PC-9 (cell line): ENCODE measurements around the gene NUDT22. TPM values are rescaled to one million over a fixed set of nuclear protein-coding genes. Genes with fewer than 3 reads are reported as not detected.
A peak's percentile ranks its signal among the peaks of the same experiment; 100 is the strongest.

Source experiments
- BruUV-seq: library from RNA; stranded (reverse); fragments of 400-500 nt; replicated peaks from 2 replicates; lab custom pipeline; 2021; lab: Mats Ljungman, UMichigan
- CTCF ChIA-PET: fragments of 300-600 bp; sonication (Branson Sonifier 250); formaldehyde crosslinking; loops from one replicate; lab custom pipeline; 2022; ENCODE audit warnings: antibody characterized with exemption; lab: Charles Lee
- POLR2A ChIA-PET: fragments of 300-600 bp; sonication (Branson Sonifier 250); formaldehyde crosslinking; loops from one replicate; lab custom pipeline; 2022; ENCODE audit warnings: antibody characterized with exemption; ENCODE audit not compliant: unreplicated experiment; lab: Charles Lee
- DNase-seq, 2 experiments: peaks; one replicate each; pipeline versions ENCODE4 v3.0.0 to v3.0.0-alpha.2; 2015 to 2022; ENCODE audit warnings: mixed read lengths in 1 of 2
- H2AFZ ChIP-seq: fragments of 200-600 bp; sonication (generic); 2 replicates; pipeline ENCODE4 v1.8.1; 2017; ENCODE audit warnings: antibody characterized with exemption
- H3F3A ChIP-seq: fragments of 200-600 bp; sonication (generic); 2 replicates; pipeline ENCODE4 v1.8.1; 2017; ENCODE audit warnings: antibody characterized with exemption, mild to moderate bottlenecking, low read depth; ENCODE audit not compliant: insufficient read depth
- H3K27ac ChIP-seq: fragments of 200-600 bp; sonication (generic); 2 replicates; pipeline ENCODE4 v1.6.1; 2016; ENCODE audit warnings: mixed run types
- H3K27me3 ChIP-seq: fragments of 200-600 bp; sonication (generic); 2 replicates; pipeline ENCODE4 v1.6.1; 2016; ENCODE audit warnings: low read depth, mixed run types; ENCODE audit not compliant: insufficient read depth
- H3K36me3 ChIP-seq: fragments of 200-600 bp; sonication (generic); 2 replicates; pipeline ENCODE4 v1.6.1; 2016; ENCODE audit warnings: low read depth, mixed run types
- H3K4me1 ChIP-seq: fragments of 200-600 bp; sonication (generic); replicated peaks from 2 replicates; pipeline ENCODE4 v1.6.1; 2016; ENCODE audit warnings: mixed run types; ENCODE audit not compliant: insufficient read depth
- H3K4me2 ChIP-seq: fragments of 200-600 bp; sonication (generic); 2 replicates; pipeline ENCODE4 v1.6.1; 2017; ENCODE audit warnings: mixed run types
- H3K4me3 ChIP-seq: fragments of 200-600 bp; sonication (generic); 2 replicates; pipeline ENCODE4 v1.6.1; 2016; ENCODE audit warnings: mixed run types
- H3K79me2 ChIP-seq: fragments of 200-600 bp; sonication (generic); 2 replicates; pipeline ENCODE4 v1.6.1; 2017; ENCODE audit warnings: low read depth, mixed run types
- H3K9me2 ChIP-seq: fragments of 200-600 bp; sonication (generic); 2 replicates; pipeline ENCODE4 v1.8.1; 2017; ENCODE audit warnings: mild to moderate bottlenecking; ENCODE audit not compliant: insufficient read depth
- H3K9me3 ChIP-seq: fragments of 200-600 bp; sonication (generic); 2 replicates; pipeline ENCODE4 v1.8.1; 2016; ENCODE audit warnings: low read depth; ENCODE audit not compliant: insufficient read depth
- H4K20me1 ChIP-seq: fragments of 200-600 bp; sonication (generic); 2 replicates; pipeline ENCODE4 v1.8.1; 2017; ENCODE audit not compliant: insufficient read depth
- CTCF ChIP-seq: fragments of 200-600 bp; sonication (generic); conservative IDR thresholded peaks from 2 replicates; pipeline ENCODE4 v1.6.1; 2017; ENCODE audit warnings: mixed run types, antibody characterized with exemption, mild to moderate bottlenecking, moderate library complexity
- EZH2 ChIP-seq: fragments of 200-600 bp; sonication (generic); IDR thresholded peaks from 2 replicates; pipeline ENCODE4 v1.8.0; 2017; ENCODE audit warnings: antibody characterized with exemption, low read depth
- intact Hi-C: fragments of 100-400 bp; cut with micrococcal nuclease; formaldehyde crosslinking; loops from one replicate; pipeline ENCODE4 v1.10.0; 2022; ENCODE audit not compliant: unreplicated experiment
- total RNA-seq: library from RNA; stranded (reverse); gene quantifications from 2 replicates; pipeline ENCODE4 v1.2.3, GENCODE V29; 2021

NUDT22 gene
- total RNA-seq, 1 experiment from 2014 or later = 87.4 TPM

- H3K4me2 ChIP-seq = peak within 1 kb of the TSS; percentile 99
- intact Hi-C loops = no loop called here
- H2AFZ ChIP-seq = peak within 1 kb of the TSS; percentile 90
- BruUV-seq = no TSS peak
- ChIA-PET POLR2A (interaction anchor here (0.6 kb wide), 1 partner anchor 18 kb away, joined by 3 read pairs; no protein-coding TSS in a partner anchor), CTCF (interaction anchor here (0.6 to 0.9 kb wide), 3 partner anchors 104 to 431 kb away, joined by 3 to 7 read pairs (median 6); no protein-coding TSS in a partner anchor)
- H3K9me2 ChIP-seq = no peaks in the 10 kb centered on the region
- H3F3A ChIP-seq = peaks cover 46% of the 10 kb centered on the region
- H3K9me3 ChIP-seq = no peaks in the 10 kb centered on the region
- H3K36me3 ChIP-seq = no peaks in the 10 kb centered on the region
- peaks cover 15% of the 10 kb centered on the region for H3K79me2 ChIP-seq
- TF ChIP-seq CTCF (peak; percentile 78), EZH2 (no peak)
- H3K4me1 ChIP-seq = peaks cover 5% of the 10 kb centered on the region; the same call in 1 of the 2 replicates
- no peaks in the 10 kb centered on the region for H3K27me3 ChIP-seq
- peak within 1 kb of the TSS; percentile 88 for H3K4me3 ChIP-seq
- no peak within 1 kb of the TSS for H3K27ac ChIP-seq
- peak in 1 of 2 experiments; percentile 64 for DNase-seq
- peaks cover 9% of the 10 kb centered on the region; the same call in 1 of the 2 replicates for H4K20me1 ChIP-seq
Observed at GRCh38 chr11:64251016-64251752, 25.1 kb downstream of the NUDT22 start, which contains the start of gene PLCB3. PLCB3 (plus strand) TSS chr11:64251530; CDS start chr11:64251650, 120 bp downstream.

GRCh38 chr11:64251753-64252002, 25.6 kb downstream of the NUDT22 start:
- no peaks in the 10 kb centered on the region for H3K9me2 ChIP-seq
- no peaks in the 10 kb centered on the region for H3K9me3 ChIP-seq
- BruUV-seq = no TSS peak
- TF ChIP-seq EZH2 (no peak), CTCF (no peak)
- peaks cover 45% of the 10 kb centered on the region for H3F3A ChIP-seq
- peak overlapping the region; percentile 88 for H3K4me3 ChIP-seq
- no peaks in the 10 kb centered on the region for H3K27me3 ChIP-seq
- peaks cover 9% of the 10 kb centered on the region; the same call in 1 of the 2 replicates for H4K20me1 ChIP-seq
- peaks cover 5% of the 10 kb centered on the region; the same call in 1 of the 2 replicates for H3K4me1 ChIP-seq
- DNase-seq = no peak
- intact Hi-C loops = loop anchor here (1.0 kb wide), 2 partner anchors 47 to 50 kb away; no protein-coding TSS in a partner anchor
- H3K4me2 ChIP-seq = peak overlapping the region; percentile 99
- ChIA-PET POLR2A (interaction anchor here (0.6 kb wide), 1 partner anchor 17 kb away, joined by 3 read pairs; no protein-coding TSS in a partner anchor), CTCF (interaction anchor here (0.7 to 1.3 kb wide), 5 partner anchors 18 to 688 kb away, joined by 3 to 9 read pairs (median 4); no protein-coding TSS in a partner anchor)
- no peak overlapping the region for H3K27ac ChIP-seq
- 0 out of 2 replicates have a peak, but pooled peaks cover 5% of the 10 kb centered on the region for H3K36me3 ChIP-seq
- H3K79me2 ChIP-seq = peaks cover 14% of the 10 kb centered on the region
- H2AFZ ChIP-seq = peak overlapping the region; percentile 80

GRCh38 chr11:64252003-64252872, 26.2 kb downstream of the NUDT22 start:
- intact Hi-C loops = loop anchor here (1.0 kb wide), 2 partner anchors 48 to 49 kb away; no protein-coding TSS in a partner anchor
- H2AFZ ChIP-seq = peak overlapping the region; percentile 80
- H3K4me2 ChIP-seq = peak overlapping the region; percentile 99
- TF ChIP-seq CTCF = peak; percentile 61
- no peak for TF ChIP-seq EZH2
- H3F3A ChIP-seq = peaks cover 41% of the 10 kb centered on the region
- TSS peak; percentile 16 for BruUV-seq
- no peak overlapping the region for H3K27ac ChIP-seq
- 0 out of 2 replicates have a peak, but pooled peaks cover 5% of the 10 kb centered on the region for H3K36me3 ChIP-seq
- CTCF ChIA-PET = interaction anchor here (0.6 to 1.3 kb wide), 9 partner anchors 17 to 688 kb away, joined by 3 to 22 read pairs (median 4); no protein-coding TSS in a partner anchor
- H3K9me3 ChIP-seq = no peaks in the 10 kb centered on the region
- H3K4me1 ChIP-seq = peaks cover 5% of the 10 kb centered on the region; the same call in 1 of the 2 replicates
- H4K20me1 ChIP-seq = peaks cover 9% of the 10 kb centered on the region; the same call in 1 of the 2 replicates
- peak overlapping the region; percentile 88 for H3K4me3 ChIP-seq
- POLR2A ChIA-PET = interaction anchor here (0.5 to 0.7 kb wide), 6 partner anchors 15 to 29 kb away, joined by 3 to 11 read pairs (median 6); no protein-coding TSS in a partner anchor
- peaks cover 14% of the 10 kb centered on the region for H3K79me2 ChIP-seq
- H3K9me2 ChIP-seq = no peaks in the 10 kb centered on the region
- peak in 1 of 2 experiments; percentile 76 for DNase-seq
- no peaks in the 10 kb centered on the region for H3K27me3 ChIP-seq
